PC-9 (cell line): ENCODE measurements around the gene IRF7. TPM values are rescaled to one million over a fixed set of nuclear protein-coding genes. Genes with fewer than 3 reads are reported as not detected.

Experiments
- BruUV-seq: library from RNA; stranded (reverse); fragments of 400-500 nt; replicated peaks from 2 replicates; lab custom pipeline; 2021; lab: Mats Ljungman, UMichigan
- CTCF ChIA-PET: fragments of 300-600 bp; sonication (Branson Sonifier 250); formaldehyde crosslinking; loops from one replicate; lab custom pipeline; 2022; ENCODE audit warnings: antibody characterized with exemption; lab: Charles Lee
- POLR2A ChIA-PET: fragments of 300-600 bp; sonication (Branson Sonifier 250); formaldehyde crosslinking; loops from one replicate; lab custom pipeline; 2022; ENCODE audit warnings: antibody characterized with exemption; ENCODE audit not compliant: unreplicated experiment; lab: Charles Lee
- DNase-seq, 2 experiments: peaks; one replicate each; pipeline versions ENCODE4 v3.0.0 to v3.0.0-alpha.2; 2015 to 2022; ENCODE audit warnings: mixed read lengths in 1 of 2
- H2AFZ ChIP-seq: fragments of 200-600 bp; sonication (generic); 2 replicates; pipeline ENCODE4 v1.8.1; 2017; ENCODE audit warnings: antibody characterized with exemption
- H3F3A ChIP-seq: fragments of 200-600 bp; sonication (generic); 2 replicates; pipeline ENCODE4 v1.8.1; 2017; ENCODE audit warnings: antibody characterized with exemption, mild to moderate bottlenecking, low read depth; ENCODE audit not compliant: insufficient read depth
- H3K27ac ChIP-seq: fragments of 200-600 bp; sonication (generic); 2 replicates; pipeline ENCODE4 v1.6.1; 2016; ENCODE audit warnings: mixed run types
- H3K27me3 ChIP-seq: fragments of 200-600 bp; sonication (generic); 2 replicates; pipeline ENCODE4 v1.6.1; 2016; ENCODE audit warnings: low read depth, mixed run types; ENCODE audit not compliant: insufficient read depth
- H3K36me3 ChIP-seq: fragments of 200-600 bp; sonication (generic); 2 replicates; pipeline ENCODE4 v1.6.1; 2016; ENCODE audit warnings: low read depth, mixed run types
- H3K4me1 ChIP-seq: fragments of 200-600 bp; sonication (generic); replicated peaks from 2 replicates; pipeline ENCODE4 v1.6.1; 2016; ENCODE audit warnings: mixed run types; ENCODE audit not compliant: insufficient read depth
- H3K4me2 ChIP-seq: fragments of 200-600 bp; sonication (generic); 2 replicates; pipeline ENCODE4 v1.6.1; 2017; ENCODE audit warnings: mixed run types
- H3K4me3 ChIP-seq: fragments of 200-600 bp; sonication (generic); 2 replicates; pipeline ENCODE4 v1.6.1; 2016; ENCODE audit warnings: mixed run types
- H3K79me2 ChIP-seq: fragments of 200-600 bp; sonication (generic); 2 replicates; pipeline ENCODE4 v1.6.1; 2017; ENCODE audit warnings: low read depth, mixed run types
- H3K9me2 ChIP-seq: fragments of 200-600 bp; sonication (generic); 2 replicates; pipeline ENCODE4 v1.8.1; 2017; ENCODE audit warnings: mild to moderate bottlenecking; ENCODE audit not compliant: insufficient read depth
- H3K9me3 ChIP-seq: fragments of 200-600 bp; sonication (generic); 2 replicates; pipeline ENCODE4 v1.8.1; 2016; ENCODE audit warnings: low read depth; ENCODE audit not compliant: insufficient read depth
- H4K20me1 ChIP-seq: fragments of 200-600 bp; sonication (generic); 2 replicates; pipeline ENCODE4 v1.8.1; 2017; ENCODE audit not compliant: insufficient read depth
- CTCF ChIP-seq: fragments of 200-600 bp; sonication (generic); conservative IDR thresholded peaks from 2 replicates; pipeline ENCODE4 v1.6.1; 2017; ENCODE audit warnings: mixed run types, antibody characterized with exemption, mild to moderate bottlenecking, moderate library complexity
- EZH2 ChIP-seq: fragments of 200-600 bp; sonication (generic); IDR thresholded peaks from 2 replicates; pipeline ENCODE4 v1.8.0; 2017; ENCODE audit warnings: antibody characterized with exemption, low read depth
- intact Hi-C: fragments of 100-400 bp; cut with micrococcal nuclease; formaldehyde crosslinking; loops from one replicate; pipeline ENCODE4 v1.10.0; 2022; ENCODE audit not compliant: unreplicated experiment
- total RNA-seq: library from RNA; stranded (reverse); gene quantifications from 2 replicates; pipeline ENCODE4 v1.2.3, GENCODE V29; 2021

Gene IRF7
- total RNA-seq, 1 experiment from 2014 or later = 10.7 TPM

DNA sequence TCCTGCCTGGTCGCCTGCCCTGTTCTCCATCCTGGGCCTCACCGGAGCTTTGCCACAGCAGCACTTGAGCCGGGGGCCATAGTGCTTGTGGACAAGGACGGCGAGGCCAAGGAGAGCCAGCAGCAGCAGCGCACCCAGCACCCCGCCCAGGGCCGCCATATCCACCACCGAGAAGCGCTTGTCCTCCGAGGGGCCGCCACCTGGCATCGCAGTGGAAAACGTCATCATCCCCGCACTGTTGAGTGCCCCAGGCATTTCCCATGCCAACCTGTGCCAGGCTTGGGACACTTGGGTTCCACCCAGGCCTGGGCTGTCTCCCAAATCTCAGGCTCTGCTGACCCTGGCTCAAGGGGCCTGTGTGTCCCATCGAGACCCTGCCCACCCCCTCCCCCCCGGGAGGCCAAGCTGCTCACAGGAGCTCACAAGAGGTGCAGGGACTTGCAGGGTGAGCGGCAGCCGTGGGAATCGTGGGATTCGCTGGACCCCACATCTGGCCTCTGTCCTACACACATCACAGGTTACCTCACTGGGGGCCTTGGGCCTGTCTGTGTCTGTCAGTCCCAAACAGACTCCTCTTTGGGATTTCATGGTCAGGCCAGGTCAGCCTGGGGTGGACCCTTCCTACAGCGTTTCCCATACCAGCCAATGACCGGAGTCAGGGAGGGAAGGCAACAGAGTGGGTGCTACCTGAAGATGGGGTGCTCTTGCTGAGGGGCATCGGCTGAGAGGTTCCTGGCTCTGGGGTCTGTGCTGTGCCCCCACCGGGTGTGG lies 2.3 kb upstream of the IRF7 start:
- Histone ChIP-seq H4K20me1 (peaks cover 2% of the 10 kb centered on the region), H3F3A (peaks cover 4% of the 10 kb centered on the region; the same call in 1 of the 2 replicates), H3K4me3 (no peak overlapping the region), H3K4me1 (no peaks in the 10 kb centered on the region), H3K79me2 (no peaks in the 10 kb centered on the region), H3K4me2 (no peak overlapping the region), H3K27ac (no peak overlapping the region), H3K9me2 (no peaks in the 10 kb centered on the region), H3K36me3 (no peaks in the 10 kb centered on the region), H3K27me3 (no peaks in the 10 kb centered on the region), H3K9me3 (no peaks in the 10 kb centered on the region), H2AFZ (no peak overlapping the region)
- CTCF ChIA-PET = interaction anchor here (0.6 kb wide), 1 partner anchor 42 kb away, joined by 3 read pairs; no protein-coding TSS in a partner anchor
- DNase-seq = no peak
- intact Hi-C loops = no loop called here
- BruUV-seq = no TSS peak
- POLR2A ChIA-PET = no interaction called here
- TF ChIP-seq CTCF (no peak), EZH2 (no peak)

- no peaks in the 10 kb centered on the region for H3K4me1 ChIP-seq
- DNase-seq = no peak
- H3K79me2 ChIP-seq = no peaks in the 10 kb centered on the region
- no peak overlapping the region for H2AFZ ChIP-seq
- H3K36me3 ChIP-seq = no peaks in the 10 kb centered on the region
- H3K27me3 ChIP-seq = no peaks in the 10 kb centered on the region
- H3F3A ChIP-seq = peaks cover 5% of the 10 kb centered on the region; the same call in 1 of the 2 replicates
- H3K9me3 ChIP-seq = no peaks in the 10 kb centered on the region
- peaks cover 7% of the 10 kb centered on the region for H4K20me1 ChIP-seq
- no peak overlapping the region for H3K27ac ChIP-seq
- H3K4me2 ChIP-seq = no peak overlapping the region
- intact Hi-C loops = no loop called here
- CTCF ChIA-PET = interaction anchor here (0.6 kb wide), 1 partner anchor 42 kb away, joined by 3 read pairs; no protein-coding TSS in a partner anchor
- POLR2A ChIA-PET = no interaction called here
- no peak overlapping the region for H3K4me3 ChIP-seq
- TF ChIP-seq EZH2 (no peak), CTCF (no peak)
- BruUV-seq = no TSS peak
- no peaks in the 10 kb centered on the region for H3K9me2 ChIP-seq
Observed at GRCh38 chr11:617199-617911, 1.6 kb upstream of the IRF7 start.

DNA sequence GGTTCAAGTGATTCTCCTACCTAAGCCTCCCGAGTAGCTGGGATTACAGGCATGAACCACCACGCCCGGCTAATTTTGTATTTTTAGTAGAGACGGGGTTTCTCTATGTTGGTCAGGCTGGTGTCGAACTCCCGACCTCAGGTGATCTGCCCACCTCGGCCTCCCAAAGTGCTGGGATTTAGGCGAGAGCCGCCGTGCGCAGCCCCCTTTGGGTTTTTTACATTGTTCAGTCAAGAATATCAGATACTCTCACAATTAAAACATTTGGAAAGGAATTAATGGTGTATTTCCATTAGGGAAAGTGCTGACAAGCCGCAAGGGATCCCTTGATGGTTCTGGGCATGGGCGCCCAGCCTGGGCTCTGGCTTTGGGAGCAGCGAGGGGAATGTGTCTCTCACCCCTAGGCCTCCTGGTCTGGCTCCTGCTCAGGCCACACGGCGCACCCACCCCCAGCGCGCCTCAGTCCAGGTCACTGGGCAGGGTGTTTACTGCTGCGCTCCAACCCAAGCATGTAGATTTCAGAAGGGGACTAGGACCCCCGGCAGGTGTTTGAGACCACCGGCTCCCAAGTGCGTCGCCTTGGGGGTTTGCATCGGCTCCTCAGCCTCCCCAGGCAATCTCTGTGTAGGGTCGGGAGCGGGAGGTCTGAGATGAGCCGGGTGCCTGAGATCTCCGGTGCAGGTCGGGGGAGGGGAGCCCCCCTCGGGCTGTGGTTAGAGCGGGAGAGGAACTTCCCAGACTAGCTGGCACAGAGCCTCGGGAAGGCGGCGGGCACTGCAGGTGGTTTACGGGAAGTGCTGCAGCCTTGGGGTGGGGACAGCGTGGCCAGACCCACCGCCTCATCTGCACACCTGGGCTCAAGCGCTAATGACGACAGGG lies 809 bp upstream of the IRF7 start:
- Histone ChIP-seq H3K9me2 (no peaks in the 10 kb centered on the region), H3K4me3 (no peak overlapping the region; the same call in 1 of the 2 replicates), H3K27me3 (no peaks in the 10 kb centered on the region), H3K27ac (no peak overlapping the region), H2AFZ (no peak overlapping the region), H3F3A (peaks cover 13% of the 10 kb centered on the region), H3K9me3 (no peaks in the 10 kb centered on the region), H3K79me2 (no peaks in the 10 kb centered on the region), H3K36me3 (no peaks in the 10 kb centered on the region), H3K4me1 (no peaks in the 10 kb centered on the region), H4K20me1 (peaks cover 7% of the 10 kb centered on the region), H3K4me2 (peak overlapping the region; percentile 78)
- intact Hi-C loops = no loop called here
- DNase-seq = no peak
- POLR2A ChIA-PET = no interaction called here
- TF ChIP-seq CTCF = no peak
- TF ChIP-seq EZH2 = no peak
- BruUV-seq = no TSS peak
- CTCF ChIA-PET = no interaction called here
